ENCODE data around the gene ZBTB43. TPM values are rescaled to one million over a fixed set of nuclear protein-coding genes. Genes with fewer than 3 reads are reported as not detected.

Gene ZBTB43
- total and polyA plus RNA-seq, 12 donors, result 4.5 to 26.7 (median 12.3) TPM

GRCh38 chr9:126827227-126827626, 22.4 kb downstream of the ZBTB43 start:
- peaks cover 0 to 11% of the 10 kb centered on the region in 2 donors for H3K36me3 ChIP-seq (replicated peaks in 1 of 2)
- WGBS, 4 donors, result 74 to 94% (median 85%) methylated on average over 7 of the region's 7 CpGs
- H3K27ac ChIP-seq, result no peak overlapping the region
- no peaks in the 10 kb centered on the region for H3K9me3 ChIP-seq (replicated peaks in 1 of 3)
- H3K4me1 ChIP-seq (replicated peaks in 1 of 2), result peaks cover 0 to 38% of the 10 kb centered on the region in 2 donors
- DNase-seq, result no peak
- no peak overlapping the region for H3K4me3 ChIP-seq
- no peaks in the 10 kb centered on the region for H3K27me3 ChIP-seq
- intact Hi-C loops (cut with DNase I), result no loop called here
- TF ChIP-seq POLR2A (IDR thresholded peaks at IDR 0.05) (no peak), CTCF (IDR thresholded peaks at IDR 0.05) (no peak)

GRCh38 chr9:126829035-126829434, 24.2 kb downstream of the ZBTB43 start:
- H3K27ac ChIP-seq, result no peak overlapping the region
- TF ChIP-seq CTCF (IDR thresholded peaks at IDR 0.05) (no peak), POLR2A (IDR thresholded peaks at IDR 0.05) (no peak)
- H3K4me3 ChIP-seq, result no peak overlapping the region
- peaks cover 0 to 34% of the 10 kb centered on the region in 2 donors for H3K4me1 ChIP-seq (replicated peaks in 1 of 2)
- no peaks in the 10 kb centered on the region for H3K27me3 ChIP-seq
- H3K9me3 ChIP-seq (replicated peaks in 1 of 3), result no peaks in the 10 kb centered on the region
- intact Hi-C loops (cut with DNase I), result no loop called here
- WGBS, 4 donors, result 96 to 100% (median 99%) methylated on average over 1 of the region's 1 CpG
- peaks cover 0 to 29% of the 10 kb centered on the region in 2 donors for H3K36me3 ChIP-seq (replicated peaks in 1 of 2)
- no peak for DNase-seq

GRCh38 chr9:126830827-126831226, 26.0 kb downstream of the ZBTB43 start:
- H3K9me3 ChIP-seq (replicated peaks in 1 of 3), result no peaks in the 10 kb centered on the region
- no peak overlapping the region for H3K27ac ChIP-seq
- no peaks in the 10 kb centered on the region for H3K27me3 ChIP-seq
- DNase-seq, result no peak
- peaks cover 0 to 39% of the 10 kb centered on the region in 2 donors for H3K4me1 ChIP-seq (replicated peaks in 1 of 2)
- peaks cover 0 to 22% of the 10 kb centered on the region in 2 donors for H3K36me3 ChIP-seq (replicated peaks in 1 of 2)
- intact Hi-C loops (cut with DNase I), result no loop called here
- TF ChIP-seq CTCF (IDR thresholded peaks at IDR 0.05), result no peak
- TF ChIP-seq POLR2A (IDR thresholded peaks at IDR 0.05), result no peak
- no peak overlapping the region for H3K4me3 ChIP-seq
- WGBS, 4 donors, result 89 to 93% (median 90%) methylated on average over 3 of the region's 3 CpGs

- no peak overlapping the region for H3K4me3 ChIP-seq
- no peaks in the 10 kb centered on the region for H3K27me3 ChIP-seq
- 53 to 66% (median 60%) methylated on average over 9 of the region's 9 CpGs for WGBS, 4 donors
- intact Hi-C loops (cut with DNase I), result no loop called here
- H3K27ac ChIP-seq, result peak overlapping the region in 3 of 5 donors; percentile 10 to 83 (median 73)
- H3K9me3 ChIP-seq (replicated peaks in 1 of 3), result no peaks in the 10 kb centered on the region
- H3K4me1 ChIP-seq (replicated peaks in 1 of 2), result peaks cover 0 to 30% of the 10 kb centered on the region in 2 donors
- DNase-seq, result peak; percentile 48 to 74 (median 55)
- peaks cover 0 to 22% of the 10 kb centered on the region in 2 donors for H3K36me3 ChIP-seq (replicated peaks in 1 of 2)
- TF ChIP-seq CTCF (IDR thresholded peaks at IDR 0.05) (no peak), POLR2A (IDR thresholded peaks at IDR 0.05) (no peak)
Measured at GRCh38 chr9:126832440-126832839, 27.6 kb downstream of the ZBTB43 start.

All from adrenal gland (tissue), 12 donors.